Measurements from ENCODE around the gene CCSER2.
"Not testable (repeated sequence)": the region's sequence is repeated elsewhere in the genome, so short reads cannot be mapped to it uniquely, and the experiment has no call there.

Gene CCSER2

GRCh38 chr10:84401854-84402611, 73.6 kb downstream of the CCSER2 start:
- DNase-seq, result no peak

GRCh38 chr10:84404783-84405182, 76.4 kb downstream of the CCSER2 start:
- DNase-seq, result no peak

DNA sequence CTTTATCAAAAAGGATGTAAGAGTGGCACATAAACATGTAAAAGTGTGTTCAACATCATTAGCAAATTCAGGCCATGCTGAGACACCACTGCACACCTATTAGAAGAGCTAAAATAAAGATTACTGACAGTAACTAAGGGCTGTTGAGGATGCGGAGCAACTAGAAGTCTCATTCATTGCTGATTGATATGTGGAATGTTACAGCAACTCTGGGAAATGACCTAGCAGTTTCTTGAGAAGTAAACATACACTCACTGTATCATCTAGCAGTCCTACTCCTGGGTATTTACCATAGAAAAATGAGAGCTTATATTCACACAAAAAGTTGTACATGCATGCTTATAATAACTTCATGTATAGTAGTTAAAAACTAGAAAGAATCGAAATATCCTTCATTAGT, 77.3 kb downstream of the CCSER2 start:
- DNase-seq, result no peak

DNA sequence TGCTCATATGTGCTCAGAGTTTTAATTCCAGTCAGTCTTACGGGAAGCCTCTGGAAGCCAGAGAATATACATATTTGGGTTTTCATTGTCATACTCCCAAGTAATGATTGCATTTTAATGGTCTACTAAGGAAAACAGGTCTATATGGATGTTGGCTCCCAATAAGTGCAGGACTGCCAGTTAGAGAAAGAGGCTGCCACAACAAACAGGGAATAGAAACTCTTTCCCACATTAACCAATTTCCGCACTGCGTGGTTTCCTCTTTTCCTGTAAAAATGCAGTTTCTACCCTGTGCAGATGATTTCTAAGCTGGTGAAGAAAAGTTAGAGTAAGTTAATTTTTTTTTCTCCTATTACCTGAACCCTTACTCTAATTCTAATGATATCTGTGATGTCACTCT, 78.2 kb downstream of the CCSER2 start:
- no peak for DNase-seq

- DNase-seq, result no peak
Observed at GRCh38 chr10:84407388-84408049, 79.1 kb downstream of the CCSER2 start.

DNA sequence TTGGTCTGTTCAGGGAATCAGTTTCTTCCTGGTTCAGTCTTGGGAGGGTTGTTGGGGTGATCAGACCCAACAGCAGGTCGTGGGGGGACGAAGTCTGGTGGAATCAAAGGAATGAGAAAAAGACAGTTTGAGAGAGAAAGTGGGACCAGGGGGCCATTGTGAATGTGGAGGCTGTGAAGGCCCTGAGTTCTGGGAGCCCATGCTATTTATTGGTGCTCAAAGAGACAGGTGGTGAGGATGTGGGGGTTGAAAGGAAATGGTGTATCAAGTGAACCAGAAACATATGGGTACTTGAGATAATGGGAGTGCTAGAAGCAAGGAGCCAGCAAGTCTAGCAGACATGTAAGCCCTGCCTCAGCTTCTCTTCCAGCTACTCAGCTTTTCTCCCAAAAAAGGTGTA, 84.1 kb downstream of the CCSER2 start:
- DNase-seq, result no peak

- not testable (repeated sequence) for DNase-seq
Observed at GRCh38 chr10:84414110-84414509, 85.7 kb downstream of the CCSER2 start.

GRCh38 chr10:84415539-84416244, 87.3 kb downstream of the CCSER2 start:
- peak; percentile 59 for DNase-seq

DNA sequence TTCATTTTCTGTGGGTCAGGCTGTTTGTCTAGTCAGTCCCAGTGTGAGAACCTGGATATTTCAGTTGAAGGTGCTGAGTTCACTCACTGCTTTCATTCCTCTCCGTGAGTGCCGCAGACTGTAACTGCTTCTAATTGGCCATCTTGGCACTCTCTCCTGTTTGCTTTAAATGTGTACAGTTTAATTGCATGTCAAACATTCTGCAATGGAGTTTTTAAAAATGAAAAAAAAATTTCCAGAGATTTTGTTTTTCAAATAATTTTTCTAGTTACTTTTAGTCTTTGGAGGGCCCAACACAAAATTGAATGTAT, 87.8 kb downstream of the CCSER2 start:
- peak; percentile 59 for DNase-seq

DNA sequence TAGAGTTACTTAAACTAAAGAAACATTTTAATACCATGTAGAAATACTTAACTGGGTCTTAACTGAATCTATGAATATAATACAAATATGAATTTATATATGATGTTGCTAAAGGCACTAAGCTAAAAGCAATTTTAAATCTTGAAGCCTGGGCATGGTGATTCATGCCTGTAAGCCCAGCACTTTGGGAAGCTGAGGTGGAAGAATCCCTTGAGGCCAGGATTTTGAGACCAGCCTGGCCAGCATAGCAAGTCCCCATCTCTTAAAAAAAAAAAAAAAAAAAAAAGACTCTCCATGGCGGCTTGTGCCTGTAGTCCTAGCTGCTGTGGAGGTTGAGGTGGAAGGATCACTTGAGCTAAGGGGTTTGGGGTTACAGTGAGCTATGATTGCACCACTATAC, 95.3 kb downstream of the CCSER2 start:
- DNase-seq, result no peak

GRCh38 chr10:84424731-84425167, 96.4 kb downstream of the CCSER2 start:
- no peak for DNase-seq

- DNase-seq, result peak; percentile 63
Observed at GRCh38 chr10:84427903-84428650, 99.7 kb downstream of the CCSER2 start.

- no peak for DNase-seq
Observed at GRCh38 chr10:84428711-84429110, 100.3 kb downstream of the CCSER2 start.

GRCh38 chr10:84429926-84430520, 101.6 kb downstream of the CCSER2 start:
- DNase-seq, result peak; percentile 8

GRCh38 chr10:84432891-84433290, 104.5 kb downstream of the CCSER2 start:
- no peak for DNase-seq

DNA sequence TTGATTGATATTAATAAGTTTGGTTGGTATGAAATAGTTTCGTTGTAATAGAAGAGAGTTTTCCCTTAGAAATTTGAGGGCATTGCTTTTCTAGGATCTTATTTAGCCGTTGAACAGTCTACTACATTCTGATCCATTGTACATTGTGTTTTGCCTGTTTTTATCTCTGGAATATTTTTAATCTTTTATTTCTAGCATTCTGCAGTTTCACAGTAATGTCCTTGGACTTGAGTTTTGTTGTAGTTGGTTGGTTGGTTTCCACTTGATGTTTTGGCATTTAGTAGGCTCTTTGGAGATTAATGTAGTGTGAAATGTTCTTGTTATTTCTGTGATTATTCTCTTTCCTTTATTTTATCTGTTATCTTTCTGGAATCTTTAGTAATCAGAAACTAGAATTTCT, 112.4 kb downstream of the CCSER2 start:
- no peak for DNase-seq

DNA sequence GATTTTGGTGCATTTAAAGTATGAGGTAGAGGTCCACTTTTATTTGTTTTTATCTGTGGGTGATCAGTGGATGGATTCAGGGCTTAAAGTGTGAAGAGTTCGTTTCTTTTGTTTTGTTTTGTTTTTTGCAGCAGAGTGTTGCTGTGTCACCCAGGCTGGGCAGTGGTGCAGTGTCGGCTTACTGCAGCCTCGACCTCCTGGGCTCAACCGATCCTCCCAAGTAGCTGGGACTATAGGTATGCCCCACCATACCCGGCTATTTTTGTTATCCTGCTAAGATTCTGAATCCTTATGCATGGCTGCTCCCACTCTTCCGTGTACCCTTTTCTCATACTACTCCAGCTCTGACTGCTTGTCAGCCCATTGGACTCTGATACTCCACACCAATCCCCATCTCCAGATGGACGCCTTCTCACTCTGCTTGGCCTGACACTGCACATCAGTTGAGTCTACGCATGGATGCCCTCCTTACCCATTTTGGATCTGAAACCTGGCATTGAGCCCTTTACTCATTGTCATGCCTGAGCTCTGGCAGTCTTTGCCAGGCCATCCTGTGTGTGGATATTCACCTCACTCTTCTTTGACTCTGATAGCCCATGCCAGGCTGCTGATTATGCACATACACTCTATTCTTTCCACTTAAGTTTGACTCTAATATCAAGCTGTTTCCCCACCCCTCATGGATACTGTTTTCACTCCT, 119.5 kb downstream of the CCSER2 start:
- DNase-seq, result no peak

GRCh38 chr10:84449351-84449750, 121.0 kb downstream of the CCSER2 start:
- not testable (repeated sequence) for DNase-seq

- no peak for DNase-seq
Observed at GRCh38 chr10:84452003-84452402, 123.6 kb downstream of the CCSER2 start.

DNA sequence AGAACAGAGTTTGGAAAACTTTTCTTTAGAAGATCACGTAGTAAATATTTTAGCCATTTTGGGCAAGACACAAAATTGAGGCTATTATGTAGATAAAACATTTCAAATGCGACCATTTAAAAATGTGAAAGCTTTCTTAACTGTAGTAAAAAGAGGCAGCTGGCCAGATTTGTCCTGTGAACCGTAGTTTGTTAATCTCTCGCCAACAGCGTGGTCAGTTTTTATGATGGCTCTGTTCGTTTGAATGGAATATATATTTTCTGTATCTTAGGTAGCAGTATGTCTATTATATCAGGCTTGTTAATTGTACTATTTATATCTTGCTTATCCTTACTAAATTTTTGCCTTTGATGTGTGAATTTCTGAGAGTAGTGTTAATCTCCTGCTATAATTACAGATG, 124.9 kb downstream of the CCSER2 start:
- DNase-seq, result no peak

GRCh38 chr10:84456126-84456525, 127.7 kb downstream of the CCSER2 start:
- DNase-seq, result no peak

DNA sequence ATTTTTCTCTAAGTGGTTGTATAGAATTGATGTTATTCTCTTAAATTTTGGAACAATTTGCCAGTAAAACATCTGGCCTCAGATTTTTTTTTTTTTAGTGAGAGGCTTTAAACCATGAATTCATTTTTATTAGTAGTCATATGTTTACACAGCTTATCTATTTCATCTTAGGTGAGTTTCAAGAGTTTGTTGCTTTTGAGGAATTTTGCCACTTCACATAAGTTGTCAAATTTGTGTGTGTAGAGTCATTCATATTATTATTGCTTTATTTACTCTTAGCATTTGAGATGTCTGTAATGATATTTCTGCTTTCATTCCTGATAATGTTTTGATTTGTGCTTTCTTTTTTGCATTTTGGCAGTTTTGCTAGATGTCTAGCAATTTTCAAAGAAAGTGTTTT, 132.1 kb downstream of the CCSER2 start:
- DNase-seq, result no peak

Data from NCI-H2029 (cell line).